ENCODE results near the gene DPH3. TPM values are rescaled to one million over a fixed set of nuclear protein-coding genes. Genes with fewer than 3 reads are reported as not detected.

DPH3 gene
- total and polyA plus RNA-seq, 9 of the 15 experiments (the other 6 are each of a cell fraction or from before 2014, with no cell fraction given): 15.9 to 131 (median 38.7) TPM

DNA sequence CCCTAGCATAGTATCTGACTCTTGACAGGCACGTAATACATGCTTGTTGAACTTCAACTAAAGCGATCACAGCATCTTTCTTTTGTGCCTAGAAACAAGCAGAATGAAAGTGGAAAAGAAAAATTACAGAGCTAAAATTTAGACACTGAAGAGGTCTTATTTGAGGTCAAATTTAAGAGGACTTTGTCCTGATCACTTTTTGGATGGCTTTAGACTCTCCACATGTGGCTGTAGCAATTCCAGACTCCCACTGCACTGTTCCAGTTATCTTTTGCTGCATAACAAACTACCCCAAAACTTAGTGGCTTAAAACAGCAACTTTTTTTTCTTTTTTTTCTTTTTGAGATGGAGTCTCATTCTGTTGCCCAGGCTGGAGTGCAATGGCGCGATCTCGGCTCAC is 23.5 kb downstream of the DPH3 start:
- no peaks in the 10 kb centered on the region; a peak in 2 of 5 replicates for H3K4me1 ChIP-seq (replicated peaks in 1 of 2; ENCODE audit: control insufficient read depth in 2 of 2, insufficient read depth in 2 of 2, low read length in 2 of 2)
- H3K4me3 ChIP-seq: no peak overlapping the region
- no peak overlapping the region for H3K4me2 ChIP-seq (ENCODE audit: insufficient read depth, low read length)
- no peaks in the 10 kb centered on the region for H3K36me3 ChIP-seq (ENCODE audit: control insufficient read depth, insufficient read depth, low read length)
- no peak overlapping the region for H3K9ac ChIP-seq (ENCODE audit: insufficient read depth in 1 of 2, low read depth in 2 of 2, low read length in 2 of 2)
- H3K27me3 ChIP-seq (ENCODE audit: control insufficient read depth in 2 of 2, insufficient read depth in 2 of 2, low read length in 2 of 2): peaks cover 15 to 50% of the 10 kb centered on the region in 2 experiments
- ATAC-seq: no peak
- no peaks in the 10 kb centered on the region for H3K79me2 ChIP-seq (ENCODE audit: control insufficient read depth, insufficient read depth, low read length)
- no peaks in the 10 kb centered on the region for H4K20me1 ChIP-seq (replicated peaks; ENCODE audit: control insufficient read depth, insufficient read depth, low read length)
- 13% methylated on average over 5 of the region's 5 CpGs for WGBS (ENCODE audit: insufficient coverage, low coverage, missing lambda C conversion rate)
- no peak for DNase-seq (ENCODE audit: extremely low read depth in 1 of 4, low spot score in 3 of 4)
- H3K9me3 ChIP-seq (replicated peaks; ENCODE audit: control insufficient read depth, insufficient read depth, low read depth, low read length): no peaks in the 10 kb centered on the region
- H3K9me1 ChIP-seq (ENCODE audit: control insufficient read depth, insufficient read depth, low read length): no peaks in the 10 kb centered on the region
- CTCF ChIA-PET (ENCODE audit: low intra/inter-chr PET ratio): interaction anchor here (0.8 kb wide), 1 partner anchor 264 kb away, joined by 3 read pairs; no protein-coding TSS in a partner anchor
- POLR2A ChIA-PET: interaction anchor here (1.0 to 1.8 kb wide), 2 partner anchors 11 to 798 kb away, joined by 3 to 5 read pairs; no protein-coding TSS in a partner anchor
- TF ChIP-seq SIX5 (IDR thresholded peaks at IDR 0.05; ENCODE audit: borderline replicate concordance in 1 of 2, insufficient read depth in 1 of 2, low read depth in 1 of 2, low read length in 2 of 2) (no peak), ZNF143 (CRISPR knock-in tag; IDR thresholded peaks at IDR 0.05) (no peak), DIDO1 (tag; IDR thresholded peaks at IDR 0.05; ENCODE audit: low read depth) (no peak), MTA3 (IDR thresholded peaks at IDR 0.05; ENCODE audit: borderline replicate concordance) (no peak), SLC30A9 (CRISPR knock-in tag; IDR thresholded peaks at IDR 0.05) (no peak), RUNX1 (IDR thresholded peaks at IDR 0.05; ENCODE audit: low read depth) (no peak), ZNF395 (CRISPR knock-in tag; IDR thresholded peaks at IDR 0.05) (no peak), SIN3A (IDR thresholded peaks at IDR 0.05; ENCODE audit: borderline replicate concordance in 2 of 2, control insufficient read depth in 1 of 2, low read depth in 2 of 2, low read length in 2 of 2) (no peak), FOXK2 (conservative IDR thresholded peaks at IDR 0.05 in 1 of 2, IDR thresholded peaks at IDR 0.05 in 1 of 2; ENCODE audit: low read depth in 2 of 2) (no peak), COPS2 (conservative IDR thresholded peaks at IDR 0.05) (no peak), CHD2 (IDR thresholded peaks at IDR 0.05; ENCODE audit: low read depth, low read length) (no peak), NFE2 (IDR thresholded peaks at IDR 0.05; ENCODE audit: low read depth) (no peak), EZH2 (IDR thresholded peaks at IDR 0.05; ENCODE audit: borderline replicate concordance, low read depth, low read length) (no peak), CCAR2 (IDR thresholded peaks at IDR 0.05; ENCODE audit: low read depth, low read length) (no peak), CBFA2T3 (IDR thresholded peaks at IDR 0.05) (no peak), ELF2 (CRISPR knock-in tag; IDR thresholded peaks at IDR 0.05) (no peak), ZNF217 (CRISPR knock-in tag; IDR thresholded peaks at IDR 0.05) (no peak)
- no peak overlapping the region for H2AFZ ChIP-seq (ENCODE audit: low read depth, low read length)
- H3K27ac ChIP-seq (ENCODE audit: extremely low read depth, low read depth, low read length): no peak overlapping the region
- FAIRE-seq: no peak
- in situ Hi-C loops (cut with MboI): loop anchor here (10.0 kb wide), 2 partner anchors 196 to 616 kb away; no protein-coding TSS in a partner anchor
- BruUV-seq (replicated peaks): no TSS peak
- intact Hi-C loops (cut with micrococcal nuclease): no loop called here

Measured in K562 (cell line).